Karpas-422 (cell line): ENCODE measurements around the gene APOB. TPM values are rescaled to one million over a fixed set of nuclear protein-coding genes. Genes with fewer than 3 reads are reported as not detected.

Source experiments
- DNase-seq: peaks from one replicate; pipeline ENCODE4 v3.0.0-alpha.2; 2015
- H2AFZ ChIP-seq: fragments of 200-600 bp; sonication (generic); 2 replicates; pipeline ENCODE4 v1.6.1; 2014; ENCODE audit warnings: antibody characterized with exemption, low read length, mixed read lengths
- H3K27ac ChIP-seq: fragments of 200-600 bp; sonication (generic); 2 replicates; pipeline ENCODE4 v1.5.1; 2014; ENCODE audit warnings: mild to moderate bottlenecking, low read length, moderate library complexity
- H3K27me3 ChIP-seq: fragments of 200-600 bp; sonication (generic); 2 replicates; pipeline ENCODE4 v1.6.1; 2014; ENCODE audit warnings: low read length, mixed read lengths
- H3K36me3 ChIP-seq: fragments of 200-600 bp; sonication (generic); 2 replicates; pipeline ENCODE4 v1.6.1; 2014; ENCODE audit warnings: low read length, mixed read lengths; ENCODE audit not compliant: insufficient read depth
- H3K4me1 ChIP-seq: fragments of 200-600 bp; sonication (generic); 2 replicates; pipeline ENCODE4 v1.6.1; 2014; ENCODE audit warnings: mild to moderate bottlenecking, low read length, mixed read lengths
- H3K4me2 ChIP-seq: fragments of 200-600 bp; sonication (generic); 2 replicates; pipeline ENCODE4 v1.6.1; 2014; ENCODE audit warnings: low read length, low read depth, mild to moderate bottlenecking; ENCODE audit not compliant: poor library complexity, severe bottlenecking
- H3K4me3 ChIP-seq: fragments of 200-600 bp; sonication (generic); 2 replicates; pipeline ENCODE4 v1.5.1; 2014; ENCODE audit warnings: mild to moderate bottlenecking, antibody characterized with exemption, low read length, mixed read lengths
- H3K79me2 ChIP-seq: fragments of 200-600 bp; sonication (generic); 2 replicates; pipeline ENCODE4 v1.6.1; 2014; ENCODE audit warnings: mild to moderate bottlenecking, low read length, mixed read lengths
- H3K9ac ChIP-seq: fragments of 200-600 bp; sonication (generic); 2 replicates; pipeline ENCODE4 v1.6.0; 2014; ENCODE audit warnings: low read length
- H3K9me2 ChIP-seq: fragments of 200-600 bp; sonication (generic), shearing (Covaris generic); replicated peaks from 2 replicates; pipeline ENCODE4 v1.6.0; 2014; ENCODE audit warnings: mild to moderate bottlenecking, low read length, moderate library complexity; ENCODE audit not compliant: insufficient read depth
- H3K9me3 ChIP-seq: fragments of 300-700, 200-600 bp; sonication (generic); 2 replicates; pipeline ENCODE4 v1.6.1; 2014; ENCODE audit warnings: low read length, mixed read lengths
- H4K20me1 ChIP-seq: fragments of 200-600 bp; sonication (generic); 2 replicates; pipeline ENCODE4 v1.6.1; 2014; ENCODE audit warnings: mild to moderate bottlenecking, antibody characterized with exemption, low read length, low read depth; ENCODE audit not compliant: insufficient read depth
- total RNA-seq: library from RNA; depleted of rRNA; stranded (reverse); fragments of >200 nt; shearing (Covaris generic); gene quantifications from 2 replicates; pipeline ENCODE4 v1.2.3, GENCODE V29; 2014; ENCODE audit warnings: low replicate concordance

The APOB gene
- total RNA-seq, 1 experiment from 2014 or later, result not detected

DNA sequence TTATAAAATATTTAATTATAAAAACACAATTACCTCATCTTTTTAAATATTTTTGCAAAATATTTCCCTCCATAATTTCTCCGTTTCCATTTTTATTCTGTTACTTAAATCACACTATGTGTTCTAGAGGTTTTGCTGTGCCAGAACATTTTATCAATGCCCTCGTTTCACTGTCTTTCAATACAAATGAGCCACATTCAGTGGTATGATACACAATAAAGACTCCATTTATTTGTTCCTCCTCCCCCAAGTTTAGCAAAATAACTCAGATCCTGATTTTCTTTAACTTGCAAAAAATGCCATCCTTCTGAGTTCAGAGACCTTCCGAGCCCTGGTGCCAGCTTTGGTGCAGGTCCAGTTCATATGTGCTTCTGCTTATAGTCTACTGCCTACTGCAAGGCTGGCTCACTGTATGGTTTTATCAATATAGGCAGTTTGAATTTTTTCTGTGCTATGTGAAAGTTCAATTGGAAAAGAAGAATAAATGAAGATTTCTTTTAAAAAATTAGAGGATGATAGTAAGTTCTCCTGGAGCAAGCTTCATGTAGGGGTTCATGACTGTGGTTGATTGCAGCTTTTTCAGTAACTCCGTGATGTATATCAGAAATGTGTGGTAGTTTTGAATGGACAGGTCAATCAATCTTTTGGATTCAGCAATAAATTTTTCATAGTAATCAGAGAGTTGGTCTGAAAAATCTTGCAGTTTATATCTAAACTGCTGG, 42.5 kb downstream of the APOB start:
- Histone ChIP-seq H3K4me1 (no peaks in the 10 kb centered on the region), H3K9ac (no peak overlapping the region), H3K4me2 (no peak overlapping the region), H3K9me2 (no peaks in the 10 kb centered on the region), H3K79me2 (no peaks in the 10 kb centered on the region), H3K36me3 (no peaks in the 10 kb centered on the region), H4K20me1 (no peaks in the 10 kb centered on the region), H2AFZ (no peak overlapping the region), H3K27ac (no peak overlapping the region), H3K9me3 (no peaks in the 10 kb centered on the region), H3K4me3 (no peak overlapping the region), H3K27me3 (no peaks in the 10 kb centered on the region)
- DNase-seq, result no peak

DNA sequence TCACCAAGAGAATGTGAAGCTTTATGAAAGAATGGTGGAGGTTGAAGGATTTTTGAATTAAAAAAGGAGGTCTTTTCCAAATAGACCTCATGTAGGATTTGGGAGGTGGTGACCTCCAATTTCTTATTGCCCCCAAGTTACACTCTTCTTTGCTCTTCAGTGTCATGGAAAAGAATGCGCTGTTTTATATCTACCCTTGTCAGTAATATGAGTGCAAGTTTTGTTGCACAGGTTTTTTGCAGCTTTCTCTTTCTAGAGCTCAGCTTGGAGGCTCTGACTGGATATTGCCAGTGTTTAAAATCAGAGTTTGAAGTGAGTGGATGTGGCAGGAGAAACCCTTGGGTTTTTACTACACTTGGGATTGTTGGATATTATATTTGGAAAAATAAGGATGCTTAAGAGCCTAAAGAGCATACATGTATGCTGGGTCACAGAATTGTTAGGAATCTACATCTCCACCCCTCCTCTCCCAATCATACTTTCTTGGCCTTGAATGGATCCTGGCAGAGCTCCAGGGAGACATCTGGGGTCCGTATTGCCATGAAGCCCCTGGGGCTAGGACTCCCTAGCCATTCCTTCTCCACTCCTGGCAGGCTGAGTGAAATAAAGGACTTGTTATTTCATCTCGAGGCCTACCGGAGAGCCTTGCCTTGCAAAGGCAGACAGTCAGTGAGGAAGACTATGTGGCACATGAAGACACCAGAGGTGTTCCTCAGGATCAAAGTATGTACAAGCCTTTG, 43.8 kb downstream of the APOB start:
- DNase-seq, result no peak

DNA sequence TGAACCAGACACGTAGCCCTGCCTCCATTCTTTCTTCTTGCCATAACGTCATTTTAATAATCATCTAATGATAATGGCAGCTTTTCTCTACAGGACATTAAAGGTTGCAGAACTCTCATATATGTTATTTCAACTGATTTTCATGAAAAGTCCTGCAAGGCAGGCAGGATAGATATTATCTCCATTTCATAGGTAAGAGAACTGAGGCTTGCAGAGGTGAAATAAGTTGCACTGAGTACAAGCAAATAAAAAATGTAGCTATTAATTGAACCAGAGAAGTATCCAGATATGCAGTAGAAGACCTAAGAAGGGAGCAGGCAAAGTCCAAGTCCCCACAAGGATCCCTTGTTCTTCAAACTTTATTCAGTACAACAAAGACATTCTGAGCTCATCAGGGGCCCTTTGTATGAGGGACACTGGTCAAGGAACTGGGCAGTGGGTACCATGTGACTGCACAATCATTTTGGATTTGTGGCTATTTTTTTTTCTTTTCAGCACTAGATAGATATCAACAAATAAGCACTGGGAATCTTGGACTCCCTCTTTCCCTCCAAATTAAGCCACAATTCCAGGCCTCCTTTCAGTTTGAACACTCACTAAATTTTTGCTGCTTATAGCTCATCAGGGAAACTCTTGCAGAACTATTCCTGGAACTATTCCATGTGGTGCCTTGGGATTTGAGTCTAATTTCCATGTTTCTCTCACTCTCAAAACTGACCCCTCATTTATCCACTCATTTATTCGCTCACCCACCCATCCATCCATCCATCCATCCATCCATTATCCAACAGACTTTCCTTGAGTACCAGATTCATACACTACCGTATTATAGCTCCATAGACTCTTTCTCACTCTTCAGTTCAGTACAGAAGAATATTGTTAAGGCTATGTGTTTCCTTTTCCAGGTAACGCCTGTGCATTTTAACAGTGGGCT, 44.6 kb downstream of the APOB start:
- Histone ChIP-seq H3K27me3 (no peaks in the 10 kb centered on the region), H3K4me1 (no peaks in the 10 kb centered on the region), H3K4me2 (no peak overlapping the region), H3K36me3 (no peaks in the 10 kb centered on the region), H3K9me3 (no peaks in the 10 kb centered on the region), H3K79me2 (no peaks in the 10 kb centered on the region), H2AFZ (no peak overlapping the region), H4K20me1 (no peaks in the 10 kb centered on the region), H3K27ac (no peak overlapping the region), H3K9me2 (no peaks in the 10 kb centered on the region), H3K9ac (no peak overlapping the region), H3K4me3 (no peak overlapping the region)
- no peak for DNase-seq

More for the DNA sequence above, 43.8 kb downstream of the APOB start:
- H4K20me1 ChIP-seq, result no peaks in the 10 kb centered on the region
- H3K27me3 ChIP-seq, result no peaks in the 10 kb centered on the region
- H3K79me2 ChIP-seq, result no peaks in the 10 kb centered on the region
- no peaks in the 10 kb centered on the region for H3K4me1 ChIP-seq
- no peak overlapping the region for H2AFZ ChIP-seq
- no peak overlapping the region for H3K27ac ChIP-seq
- H3K9ac ChIP-seq, result no peak overlapping the region
- no peaks in the 10 kb centered on the region for H3K36me3 ChIP-seq
- no peaks in the 10 kb centered on the region for H3K9me2 ChIP-seq
- H3K9me3 ChIP-seq, result no peaks in the 10 kb centered on the region
- no peak overlapping the region for H3K4me2 ChIP-seq
- no peak overlapping the region for H3K4me3 ChIP-seq

DNA sequence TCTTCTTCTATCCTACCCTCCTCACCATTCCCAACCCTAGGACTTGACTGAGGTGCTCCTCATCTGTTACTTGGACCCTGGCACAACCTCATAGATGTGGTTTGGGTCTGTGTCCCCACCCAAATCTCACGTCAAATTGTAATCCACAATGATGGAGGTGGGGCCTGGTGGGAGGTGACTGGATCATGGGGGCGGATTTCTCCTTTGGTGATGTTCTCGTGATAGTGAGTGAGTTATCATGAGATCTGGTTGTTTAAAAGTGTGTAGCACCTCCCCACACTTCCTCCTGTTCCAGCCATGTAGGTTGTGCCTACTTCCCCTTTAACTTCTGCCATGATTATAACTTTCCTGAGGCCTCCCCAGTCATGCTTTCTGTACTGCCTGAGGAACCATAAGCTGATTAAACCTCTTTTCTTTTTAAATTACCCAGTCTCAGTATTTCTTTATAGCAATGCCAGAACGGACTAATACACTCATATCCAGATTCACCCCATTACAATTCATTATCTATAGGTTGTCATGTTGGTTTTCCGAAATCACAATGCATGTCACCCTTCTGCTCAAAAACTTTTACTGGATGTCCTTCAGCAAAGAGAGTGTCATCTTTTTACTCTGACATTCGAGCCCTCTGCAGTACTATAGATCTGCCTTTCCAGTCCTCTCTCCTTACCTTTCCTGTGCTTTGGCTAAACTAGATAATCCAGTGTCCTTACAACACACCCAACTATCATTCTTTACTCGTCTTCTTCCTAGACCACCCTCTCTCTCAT, 45.7 kb downstream of the APOB start:
- no peak overlapping the region for H3K4me2 ChIP-seq
- no peak overlapping the region for H2AFZ ChIP-seq
- H3K36me3 ChIP-seq, result no peaks in the 10 kb centered on the region
- no peaks in the 10 kb centered on the region for H3K4me1 ChIP-seq
- no peaks in the 10 kb centered on the region for H4K20me1 ChIP-seq
- no peaks in the 10 kb centered on the region for H3K27me3 ChIP-seq
- no peaks in the 10 kb centered on the region for H3K9me2 ChIP-seq
- no peaks in the 10 kb centered on the region for H3K9me3 ChIP-seq
- H3K9ac ChIP-seq, result no peak overlapping the region
- H3K4me3 ChIP-seq, result no peak overlapping the region
- no peaks in the 10 kb centered on the region for H3K79me2 ChIP-seq
- DNase-seq, result no peak
- no peak overlapping the region for H3K27ac ChIP-seq

DNA sequence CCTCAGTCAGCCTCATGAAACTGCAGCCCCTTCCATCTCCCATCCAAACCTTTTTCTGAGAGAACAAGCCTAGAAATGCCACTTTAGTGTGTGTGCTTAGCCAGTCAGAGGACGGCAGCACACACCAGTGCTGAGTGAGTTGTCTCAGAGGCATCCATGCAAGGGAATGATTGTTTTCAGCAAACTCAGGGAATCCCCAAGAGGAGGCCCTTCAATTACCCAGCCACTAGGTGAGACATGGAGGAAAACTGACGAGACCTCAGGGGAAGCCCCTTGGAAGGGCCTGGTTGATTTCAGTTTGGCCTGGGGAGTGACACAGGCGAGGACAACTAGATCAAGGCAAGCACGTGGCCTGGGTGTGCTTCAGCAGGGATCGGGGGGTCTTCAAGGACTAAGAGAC, 49.7 kb downstream of the APOB start:
- Histone ChIP-seq H3K9me2 (no peaks in the 10 kb centered on the region), H4K20me1 (no peaks in the 10 kb centered on the region), H2AFZ (no peak overlapping the region), H3K27me3 (no peaks in the 10 kb centered on the region), H3K9ac (no peak overlapping the region), H3K4me1 (no peaks in the 10 kb centered on the region), H3K4me2 (no peak overlapping the region), H3K4me3 (no peak overlapping the region), H3K27ac (no peak overlapping the region), H3K9me3 (no peaks in the 10 kb centered on the region), H3K79me2 (no peaks in the 10 kb centered on the region), H3K36me3 (no peaks in the 10 kb centered on the region)
- DNase-seq, result no peak

DNA sequence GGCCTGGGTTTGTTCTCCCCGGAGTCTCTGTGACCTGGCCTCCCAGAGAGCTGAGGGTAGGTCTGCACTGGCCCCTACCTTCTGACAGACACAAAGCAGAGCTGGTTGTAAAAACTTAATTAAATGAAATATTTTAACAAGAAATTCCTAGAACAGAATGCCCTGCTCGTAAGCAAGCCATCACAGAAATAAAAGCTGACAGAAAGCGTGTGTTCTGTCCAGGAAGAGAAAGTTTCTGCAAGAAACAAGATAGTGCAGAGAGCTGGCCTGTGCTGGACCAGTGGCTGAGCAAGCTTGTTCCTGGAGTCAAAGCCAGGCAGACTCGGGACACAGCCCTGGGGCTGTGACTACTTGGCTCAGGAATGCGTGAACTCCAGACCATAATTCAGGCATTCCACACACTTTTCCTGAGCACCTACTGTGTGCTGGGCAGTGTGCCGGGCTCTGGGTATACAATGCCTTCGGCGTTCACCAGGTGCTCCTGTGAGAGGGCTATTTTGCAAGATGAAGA, 51.6 kb downstream of the APOB start:
- no peaks in the 10 kb centered on the region for H3K9me3 ChIP-seq
- no peak for DNase-seq
- H3K4me1 ChIP-seq, result no peaks in the 10 kb centered on the region
- H3K79me2 ChIP-seq, result no peaks in the 10 kb centered on the region
- H3K9me2 ChIP-seq, result no peaks in the 10 kb centered on the region
- no peaks in the 10 kb centered on the region for H3K27me3 ChIP-seq
- no peak overlapping the region for H3K27ac ChIP-seq
- H2AFZ ChIP-seq, result no peak overlapping the region
- no peak overlapping the region for H3K4me2 ChIP-seq
- H3K9ac ChIP-seq, result no peak overlapping the region
- no peaks in the 10 kb centered on the region for H4K20me1 ChIP-seq
- no peak overlapping the region for H3K4me3 ChIP-seq
- no peaks in the 10 kb centered on the region for H3K36me3 ChIP-seq

DNA sequence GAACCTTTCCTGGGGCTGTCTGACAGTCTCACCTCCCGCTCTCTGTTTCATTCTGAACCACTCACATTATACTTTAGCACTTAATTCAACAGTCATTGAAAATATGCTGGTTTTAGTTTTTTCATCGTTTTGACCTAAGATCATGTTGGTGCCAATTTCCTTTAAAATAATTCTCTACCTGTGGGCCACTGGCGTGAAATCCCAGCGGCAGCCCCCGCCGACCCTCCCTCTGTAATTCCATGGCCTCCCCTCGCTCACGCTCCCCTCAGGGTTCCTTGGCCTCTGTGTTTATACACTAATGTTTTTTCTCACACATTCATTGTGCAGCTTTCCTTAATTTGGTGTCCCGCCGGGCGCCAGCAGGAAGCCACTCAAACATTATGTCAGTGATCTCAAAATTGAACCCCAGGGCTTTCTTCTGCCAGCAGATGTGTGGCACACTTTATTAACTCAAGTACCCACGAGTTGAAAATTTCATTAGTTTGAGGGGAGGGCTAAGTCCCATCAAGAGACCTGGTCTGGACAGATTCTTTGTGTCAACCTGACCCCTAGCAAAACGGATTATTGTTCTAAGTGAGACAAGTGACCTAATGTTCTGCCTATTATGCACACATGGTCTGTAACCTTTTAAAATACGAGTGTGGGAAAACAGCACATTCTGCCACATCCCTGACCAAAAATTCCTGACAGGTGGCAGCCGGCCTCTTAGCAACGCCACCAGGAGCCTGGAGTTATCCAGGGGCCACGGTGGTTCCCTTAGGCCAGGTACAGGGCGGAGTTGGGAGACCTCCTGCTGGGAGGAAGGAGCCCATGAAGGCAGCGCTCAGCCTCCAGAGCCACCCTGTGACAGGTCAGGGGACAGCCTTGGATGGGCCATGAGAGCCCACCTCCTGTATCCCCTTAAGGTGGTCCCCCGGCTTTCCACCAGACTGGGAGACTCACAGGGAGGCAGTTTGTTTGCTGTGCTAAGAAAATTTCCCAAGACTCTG, 53.1 kb downstream of the APOB start:
- no peaks in the 10 kb centered on the region for H3K9me3 ChIP-seq
- no peaks in the 10 kb centered on the region for H3K27me3 ChIP-seq
- H3K36me3 ChIP-seq, result no peaks in the 10 kb centered on the region
- H3K79me2 ChIP-seq, result no peaks in the 10 kb centered on the region
- no peak overlapping the region for H3K9ac ChIP-seq
- no peak for DNase-seq
- no peak overlapping the region for H3K4me3 ChIP-seq
- H3K4me1 ChIP-seq, result no peaks in the 10 kb centered on the region
- H3K9me2 ChIP-seq, result no peaks in the 10 kb centered on the region
- no peak overlapping the region for H3K4me2 ChIP-seq
- no peaks in the 10 kb centered on the region for H4K20me1 ChIP-seq
- no peak overlapping the region for H3K27ac ChIP-seq
- H2AFZ ChIP-seq, result no peak overlapping the region
